Measurements from ENCODE around the gene AVPI1.

AVPI1 gene

DNA sequence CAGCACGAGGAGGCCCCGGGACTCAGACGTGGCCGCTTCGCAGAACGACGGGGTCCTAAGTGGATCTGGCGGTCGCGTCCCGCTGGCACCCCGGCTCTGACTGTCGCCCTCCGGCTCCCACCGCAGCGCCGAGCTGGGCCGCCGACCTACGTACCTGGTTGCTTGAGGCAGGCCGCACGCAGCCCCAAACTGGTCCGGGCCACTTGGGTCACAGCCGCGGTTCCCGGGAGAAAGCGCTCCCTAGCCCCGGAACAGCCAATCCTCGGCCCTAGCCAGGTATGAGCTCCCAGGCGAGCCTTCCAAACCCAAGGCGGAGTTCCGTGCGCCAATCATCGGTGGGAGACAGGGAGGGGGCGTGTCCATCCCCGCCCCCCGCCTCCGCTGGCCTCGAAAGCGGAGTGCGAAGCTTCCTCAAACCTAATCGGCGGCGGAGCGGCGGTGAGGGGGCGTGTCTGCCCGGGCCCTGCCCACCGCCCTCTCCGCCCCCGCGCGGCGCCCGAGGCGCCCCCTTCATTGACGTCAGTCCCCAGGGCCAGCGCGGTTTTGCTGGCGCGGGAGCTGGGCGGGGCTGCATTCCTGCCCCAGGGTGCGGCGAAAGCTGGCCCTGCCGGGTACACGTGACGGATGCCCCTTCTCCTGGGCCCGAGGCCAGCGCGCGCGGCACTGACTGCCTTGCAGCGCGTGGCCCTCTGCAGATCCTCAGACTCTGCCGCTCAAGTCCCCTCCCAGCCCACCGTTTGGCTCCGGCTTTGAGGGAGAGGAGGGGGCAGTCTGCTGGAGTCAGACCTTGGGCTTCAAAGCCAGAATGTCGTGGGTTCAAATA lies at the start of gene AVPI1:
AVPI1 (minus strand) TSS at position 280 of the 823 bp plus-strand sequence. CDS start 7,336 bp downstream, outside the sequence.
- DNase-seq, result peak; percentile 87 to 94

- no peak for DNase-seq
Observed at GRCh38 chr10:97736403-97736901, 49.4 kb upstream of the AVPI1 start.

DNA sequence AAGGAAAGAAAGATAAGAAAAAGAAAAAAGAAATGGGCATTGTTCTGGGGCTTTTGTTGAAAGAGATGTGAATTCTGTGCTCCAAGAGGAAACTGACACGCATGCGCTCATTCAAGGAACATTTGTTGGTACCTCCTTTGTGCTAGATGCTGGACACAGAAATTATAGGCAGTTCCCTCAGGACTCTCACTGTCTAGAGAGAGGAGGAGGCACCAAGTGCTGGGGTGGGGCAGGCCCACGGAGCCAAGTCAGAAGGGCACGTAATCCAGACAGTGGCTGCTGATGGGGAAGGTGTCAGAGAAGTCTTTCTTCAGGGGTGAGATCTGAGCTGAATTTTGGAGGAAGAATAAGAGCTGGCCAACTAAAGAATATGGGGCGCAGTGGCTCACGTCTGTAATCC lies 47.0 kb upstream of the AVPI1 start:
- no peak for DNase-seq

GRCh38 chr10:97733256-97733655 lies 46.2 kb upstream of the AVPI1 start:
- no peak for DNase-seq

DNA sequence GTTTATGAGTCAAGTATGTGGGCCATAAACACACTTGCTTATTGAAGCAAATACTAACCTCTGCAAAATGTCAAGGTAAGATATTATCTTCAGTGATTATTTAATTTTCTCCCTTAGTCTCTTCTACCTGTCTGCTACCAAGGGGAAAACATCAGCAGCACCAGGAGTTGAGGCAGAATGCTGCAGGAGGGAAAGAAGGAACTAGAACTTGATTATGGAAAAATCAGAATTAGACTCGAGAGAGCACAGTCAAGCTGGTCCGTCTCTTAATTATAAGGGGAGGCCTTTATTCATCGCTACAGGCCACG lies 45.0 kb upstream of the AVPI1 start:
- no peak for DNase-seq

GRCh38 chr10:97731346-97732051 lies 44.5 kb upstream of the AVPI1 start:
- peak in 1 of 2 experiments; percentile 64 for DNase-seq

GRCh38 chr10:97729014-97729413 lies 42.0 kb upstream of the AVPI1 start:
- no peak for DNase-seq

DNA sequence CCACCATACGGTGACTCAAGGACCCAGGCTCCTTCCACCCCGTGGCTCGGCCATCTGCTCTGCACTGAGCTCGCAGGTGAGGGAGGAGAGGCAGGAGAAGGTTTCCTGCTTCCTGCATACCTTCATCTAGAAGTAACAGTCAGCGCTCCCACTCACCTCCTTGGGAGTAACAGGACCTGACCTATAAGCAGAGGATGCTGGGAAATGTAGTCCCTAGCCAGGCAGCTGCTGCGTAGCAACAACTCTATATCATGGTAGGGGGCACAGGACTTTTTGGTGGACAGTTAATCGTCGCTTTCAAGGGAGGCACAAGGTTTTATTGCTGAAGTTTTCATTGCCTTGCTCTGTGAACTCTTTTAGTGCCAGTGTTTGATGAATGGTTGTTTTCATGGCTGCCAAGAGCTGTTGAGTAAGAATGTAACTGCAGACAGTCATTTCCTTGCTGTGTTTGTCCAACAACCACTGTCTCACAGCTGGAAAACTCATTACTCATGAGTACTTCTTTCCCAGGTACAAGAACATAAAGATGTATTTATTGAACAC lies 39.7 kb upstream of the AVPI1 start:
- no peak for DNase-seq

GRCh38 chr10:97724341-97724941 lies 37.4 kb upstream of the AVPI1 start:
- DNase-seq, result no peak

- no peak for DNase-seq
Observed at GRCh38 chr10:97723001-97723400, 36.0 kb upstream of the AVPI1 start.

DNA sequence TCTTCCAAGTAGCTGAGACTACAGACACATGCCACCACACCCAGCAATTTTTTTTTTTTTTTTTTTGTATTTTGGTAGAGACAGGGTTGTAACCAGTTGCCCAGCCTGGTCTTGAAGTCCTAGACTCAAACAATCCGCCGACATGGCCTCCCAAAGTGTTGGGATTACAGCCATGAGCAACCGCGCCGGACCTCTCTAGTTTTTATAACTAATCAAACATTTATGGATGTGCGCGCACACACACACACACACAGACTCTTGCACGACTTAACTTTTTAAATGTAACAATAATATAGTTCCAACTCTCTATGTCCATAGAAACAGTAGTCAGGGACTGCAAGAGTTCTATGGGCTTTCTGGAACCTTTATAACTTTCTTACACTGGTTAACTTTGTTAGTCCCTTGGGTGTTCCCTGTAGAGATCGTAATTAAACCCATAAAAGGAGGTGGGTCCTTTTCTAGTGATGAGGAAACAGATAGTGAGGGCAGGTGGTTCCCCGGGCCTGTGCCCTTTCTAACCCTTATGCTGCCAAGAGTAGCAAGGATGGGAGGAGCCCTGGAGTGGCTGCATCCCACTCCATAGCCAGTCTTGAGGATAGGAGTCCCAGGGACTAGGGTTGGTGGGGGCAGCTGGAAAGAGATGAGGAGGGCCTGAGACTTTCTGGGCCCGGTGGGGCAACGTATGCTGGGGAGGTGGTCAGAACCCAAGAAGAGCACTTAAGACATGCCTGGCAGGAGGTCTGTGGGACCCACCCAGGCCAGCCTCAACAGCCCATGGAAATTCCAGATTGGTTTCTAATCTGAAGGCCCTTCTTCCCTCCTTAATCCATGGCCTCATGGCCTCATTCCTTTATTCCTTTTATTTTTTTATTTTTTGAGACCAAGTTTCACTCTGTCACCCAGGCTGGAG lies 35.1 kb upstream of the AVPI1 start:
- no peak for DNase-seq

DNA sequence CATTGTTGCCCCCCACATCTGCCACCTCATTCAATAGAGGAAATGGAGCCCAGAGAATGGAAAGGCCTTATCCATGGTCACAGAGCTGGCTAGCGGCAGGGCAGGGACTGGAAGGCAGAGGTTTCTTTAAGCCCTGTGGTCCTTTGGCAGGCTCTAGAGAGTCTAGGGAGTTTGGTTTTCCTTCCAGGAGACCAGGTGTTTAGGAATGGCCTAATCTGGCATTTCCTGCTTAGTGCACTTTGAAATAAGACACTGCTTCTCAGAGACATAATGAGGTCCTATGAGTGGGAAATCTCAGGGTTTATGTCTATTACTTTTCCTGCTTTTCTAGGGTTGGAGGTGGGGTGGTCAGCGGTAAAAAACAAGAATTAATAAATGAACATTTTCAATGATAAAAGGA lies 32.6 kb upstream of the AVPI1 start:
- DNase-seq, result no peak

GRCh38 chr10:97718659-97719142 lies 31.7 kb upstream of the AVPI1 start:
- DNase-seq, result no peak

DNA sequence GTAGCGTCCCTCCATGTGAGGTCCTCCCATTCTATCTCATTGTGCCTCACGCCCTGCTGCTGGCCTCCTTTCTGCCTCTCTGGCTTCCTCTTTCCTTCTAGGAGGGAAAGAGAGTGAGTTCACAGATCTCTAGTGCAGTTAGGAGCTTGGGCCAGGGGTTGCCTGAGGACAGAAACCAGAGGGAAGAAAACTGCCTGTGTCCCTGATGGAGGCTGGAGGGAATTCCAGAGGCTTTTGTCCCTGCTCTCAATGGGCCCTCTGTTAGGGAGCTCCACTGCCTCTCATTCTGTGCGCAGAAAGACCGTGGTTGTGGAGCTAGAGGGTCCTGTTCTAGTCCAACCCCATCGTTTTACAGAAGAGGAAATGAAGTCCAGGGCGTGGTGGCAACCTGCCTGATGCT lies 31.1 kb upstream of the AVPI1 start:
- no peak for DNase-seq

GRCh38 chr10:97717627-97718026 lies 30.6 kb upstream of the AVPI1 start:
- DNase-seq, result no peak

- DNase-seq, result no peak
Observed at GRCh38 chr10:97715259-97715874, 28.3 kb upstream of the AVPI1 start.

DNA sequence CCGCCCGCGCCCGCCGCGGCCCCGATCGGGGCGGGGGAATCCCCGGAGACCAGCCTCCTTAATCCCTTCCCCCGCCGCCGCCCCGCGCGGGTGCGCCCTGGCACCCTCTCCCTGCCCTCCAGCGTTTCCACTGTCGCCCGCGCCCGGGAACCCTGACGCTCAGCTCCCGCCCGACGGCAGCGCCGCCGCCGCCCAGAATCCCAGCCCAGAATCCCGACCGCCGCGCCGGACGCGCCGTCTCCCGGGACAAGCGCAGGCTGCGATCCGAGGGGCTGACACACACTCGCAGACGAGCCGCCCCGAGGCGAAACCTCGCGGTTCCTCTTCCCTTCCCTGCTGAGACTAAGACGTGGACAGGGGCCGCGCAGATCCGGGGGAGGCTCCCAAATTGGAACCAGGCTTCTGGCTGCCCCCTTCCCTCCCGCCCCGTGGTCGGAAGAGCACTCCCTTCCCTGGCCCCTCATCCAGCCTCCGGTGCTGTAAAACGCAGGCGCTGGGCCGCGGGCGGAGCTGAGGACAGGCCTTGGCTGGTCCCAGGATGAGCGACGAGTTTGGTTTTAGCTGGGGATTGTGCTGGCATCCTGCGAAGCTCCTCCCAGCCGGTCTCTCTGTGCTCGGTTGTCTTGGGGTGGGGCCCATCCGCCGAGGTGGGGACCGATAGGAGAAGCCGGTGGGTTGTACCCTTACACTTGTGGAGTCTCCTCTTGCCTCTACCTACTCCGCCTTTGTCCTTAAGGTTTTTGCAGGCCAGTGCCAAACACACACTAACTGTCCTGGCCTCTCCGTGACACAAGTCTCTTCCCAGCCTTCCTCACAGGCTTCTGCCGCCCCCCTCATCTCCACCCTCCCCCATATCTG lies 27.6 kb upstream of the AVPI1 start:
- no peak for DNase-seq

GRCh38 chr10:97713826-97714400 lies 26.9 kb upstream of the AVPI1 start:
- DNase-seq, result no peak

DNA sequence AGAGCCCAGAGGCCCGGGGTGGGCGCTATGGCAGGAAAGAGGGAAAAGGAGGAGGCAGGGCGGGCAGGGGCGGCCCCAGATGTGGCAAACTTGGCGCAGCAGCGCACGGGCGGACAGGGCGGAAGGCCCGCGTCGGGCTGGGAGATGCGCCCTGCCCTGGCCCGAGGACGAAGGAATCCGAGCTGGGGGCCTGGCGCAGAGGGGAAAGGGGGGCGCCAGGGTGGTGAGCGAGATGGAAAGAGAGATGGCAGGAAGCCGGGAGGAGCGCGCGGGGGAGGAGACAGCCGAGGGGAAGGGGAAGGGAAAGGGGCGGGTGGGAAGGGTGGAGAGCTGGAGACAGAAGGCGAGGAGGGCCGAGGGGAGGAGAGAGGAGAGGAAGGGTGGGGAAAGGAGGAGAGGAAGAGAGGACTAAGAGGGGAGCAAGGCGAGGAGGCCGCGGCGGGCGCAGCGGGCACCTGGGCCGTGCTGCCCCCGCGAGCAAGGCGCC lies 26.3 kb upstream of the AVPI1 start, which contains the start of gene MARVELD1:
MARVELD1 (plus strand) TSS at position 392 of the 487 bp plus-strand sequence. CDS start 147 bp downstream, outside the sequence.
- no peak for DNase-seq
